WTC11 (cell line): ENCODE data around the gene ABTB2. TPM values are rescaled to one million over a fixed set of nuclear protein-coding genes. Genes with fewer than 3 reads are reported as not detected.

Experiments used
- ATAC-seq: fragments of 200-7000 bp; cut with Tn5 transposase; 2 replicates; pipeline ENCODE4 v1.10.0; 2021; ENCODE audit warnings: mild to moderate bottlenecking, moderate library complexity
- CTCF ChIA-PET: fragments of 300-600 bp; sonication (Branson Sonifier 250); formaldehyde crosslinking; loops from one replicate; lab custom pipeline; 2021; ENCODE audit warnings: antibody characterized with exemption; lab: Charles Lee
- POLR2A ChIA-PET: fragments of 350-600 bp; sonication (Branson Sonifier 250); formaldehyde crosslinking; loops from one replicate; lab custom pipeline; 2021; ENCODE audit warnings: antibody characterized with exemption; lab: Charles Lee
- DNase-seq: peaks from one replicate; pipeline ENCODE4 v3.0.0; 2021; ENCODE audit warnings: low spot score
- H3K27ac Mint-ChIP-seq: 2 replicates; pipeline ENCODE4 v1.8.0; 2021; ENCODE audit warnings: mixed read lengths
- H3K27me3 Mint-ChIP-seq: 2 replicates; pipeline ENCODE4 v1.8.0; 2021; ENCODE audit warnings: low read depth, mild to moderate bottlenecking, moderate library complexity, mixed read lengths
- H3K36me3 Mint-ChIP-seq: 2 replicates; pipeline ENCODE4 v1.8.0; 2021; ENCODE audit warnings: mixed read lengths
- H3K4me1 Mint-ChIP-seq: 2 replicates; pipeline ENCODE4 v1.8.0; 2022; ENCODE audit warnings: mixed read lengths
- H3K4me3 Mint-ChIP-seq: 2 replicates; pipeline ENCODE4 v1.8.0; 2021; ENCODE audit warnings: mild to moderate bottlenecking, moderate library complexity, mixed read lengths
- H3K9me3 Mint-ChIP-seq: 2 replicates; pipeline ENCODE4 v1.8.0; 2021; ENCODE audit warnings: mixed read lengths
- ATF3 ChIP-seq: sonication (generic); formaldehyde crosslinking; conservative IDR thresholded peaks from 2 replicates; pipeline ENCODE4 v1.8.1; 2022; ENCODE audit warnings: mild to moderate bottlenecking, missing genetic modification reagents
- CREB1 ChIP-seq: sonication (generic); formaldehyde crosslinking; IDR thresholded peaks from 2 replicates; pipeline ENCODE4 v1.8.0; 2023; ENCODE audit warnings: mild to moderate bottlenecking, missing genetic modification reagents
- CTCF ChIP-seq: fragments of 200-600 bp; IDR thresholded peaks from 2 replicates; pipeline ENCODE4 v1.8.0; 2022; ENCODE audit warnings: antibody characterized with exemption
- EMX1 ChIP-seq: fragments of 250-450 bp; sonication (Bioruptor Pico); IDR thresholded peaks from 2 replicates; pipeline ENCODE4 v1.8.0; 2021; ENCODE audit warnings: mild to moderate bottlenecking
- ERG ChIP-seq: fragments of 250-450 bp; sonication (Bioruptor Pico); IDR thresholded peaks from 2 replicates; pipeline ENCODE4 v1.8.0; 2021; ENCODE audit warnings: mild to moderate bottlenecking
- FOXJ3 ChIP-seq: sonication (generic); formaldehyde crosslinking; IDR thresholded peaks from 2 replicates; pipeline ENCODE4 v1.9.0; 2021; ENCODE audit warnings: missing genetic modification reagents, mild to moderate bottlenecking, borderline replicate concordance
- FOXK1 ChIP-seq: sonication (generic); formaldehyde crosslinking; IDR thresholded peaks from 2 replicates; pipeline ENCODE4 v1.8.0; 2022; ENCODE audit warnings: mild to moderate bottlenecking, moderate library complexity, missing genetic modification reagents
- IRF2 ChIP-seq: sonication (generic); formaldehyde crosslinking; IDR thresholded peaks from 2 replicates; pipeline ENCODE4 v1.8.0; 2022; ENCODE audit warnings: low read depth, missing genetic modification reagents, borderline replicate concordance
- JUN ChIP-seq: sonication (generic); formaldehyde crosslinking; IDR thresholded peaks from 2 replicates; pipeline ENCODE4 v1.8.0; 2023; ENCODE audit warnings: mild to moderate bottlenecking, missing genetic modification reagents
- MAX ChIP-seq: sonication (generic); formaldehyde crosslinking; IDR thresholded peaks from 2 replicates; pipeline ENCODE4 v1.8.0; 2022; ENCODE audit warnings: mild to moderate bottlenecking, missing genetic modification reagents
- NFATC4 ChIP-seq: fragments of 250-450 bp; sonication (Bioruptor Pico); IDR thresholded peaks from 2 replicates; pipeline ENCODE4 v1.9.0; 2021; ENCODE audit warnings: mild to moderate bottlenecking
- NFE2L1 ChIP-seq: sonication (generic); formaldehyde crosslinking; IDR thresholded peaks from 2 replicates; pipeline ENCODE4 v1.8.1; 2023; ENCODE audit warnings: missing genetic modification reagents
- PRDM15 ChIP-seq: sonication (generic); formaldehyde crosslinking; IDR thresholded peaks from 2 replicates; pipeline ENCODE4 v1.8.0; 2022; ENCODE audit warnings: missing genetic modification reagents
- SMAD3 ChIP-seq: sonication (generic); formaldehyde crosslinking; IDR thresholded peaks from 2 replicates; pipeline ENCODE4 v1.8.0; 2022; ENCODE audit warnings: missing genetic modification reagents, mild to moderate bottlenecking, borderline replicate concordance
- SP1 ChIP-seq: sonication (generic); formaldehyde crosslinking; conservative IDR thresholded peaks from 2 replicates; pipeline ENCODE4 v1.8.1; 2022; ENCODE audit warnings: missing genetic modification reagents
- TCF7 ChIP-seq: sonication (generic); formaldehyde crosslinking; IDR thresholded peaks from 2 replicates; pipeline ENCODE4 v1.8.0; 2022; ENCODE audit warnings: mild to moderate bottlenecking, low read depth, missing genetic modification reagents, moderate library complexity
- USF1 ChIP-seq: sonication (generic); formaldehyde crosslinking; IDR thresholded peaks from 2 replicates; pipeline ENCODE4 v1.8.0; 2022; ENCODE audit warnings: mild to moderate bottlenecking, missing genetic modification reagents
- ZBTB43 ChIP-seq: sonication (generic); formaldehyde crosslinking; IDR thresholded peaks from 2 replicates; pipeline ENCODE4 v1.8.1; 2023; ENCODE audit warnings: mild to moderate bottlenecking, missing genetic modification reagents
- ZNF263 ChIP-seq: sonication (generic); formaldehyde crosslinking; IDR thresholded peaks from 2 replicates; pipeline ENCODE4 v1.8.1; 2022; ENCODE audit warnings: low read depth, mild to moderate bottlenecking, moderate library complexity, missing genetic modification reagents
- ZNF425 ChIP-seq: fragments of 250-450 bp; sonication (Bioruptor Pico); conservative IDR thresholded peaks from 2 replicates; pipeline ENCODE4 v1.9.0; 2021; ENCODE audit warnings: mild to moderate bottlenecking
- ZNF512 ChIP-seq: sonication (generic); formaldehyde crosslinking; IDR thresholded peaks from 2 replicates; pipeline ENCODE4 v1.8.1; 2022; ENCODE audit warnings: missing genetic modification reagents, borderline replicate concordance
- total RNA-seq: library from RNA; stranded (reverse); gene quantifications from 3 replicates; pipeline ENCODE4 v1.2.3, GENCODE V29; 2021

Gene ABTB2
- total RNA-seq, 1 experiment from 2014 or later = 12.8 TPM

GRCh38 chr11:34235591-34236071 is 122.2 kb downstream of the ABTB2 start:
- DNase-seq = no peak
- H3K36me3 Mint-ChIP-seq = no peaks in the 10 kb centered on the region
- H3K4me3 Mint-ChIP-seq = no peak overlapping the region
- no peak for ATAC-seq
- peaks cover 38% of the 10 kb centered on the region for H3K4me1 Mint-ChIP-seq
- TF ChIP-seq NFE2L1 (CRISPR knock-in tag) (no peak), PRDM15 (no peak), ATF3 (CRISPR knock-in tag) (no peak), CREB1 (no peak), SP1 (CRISPR knock-in tag) (no peak), SMAD3 (CRISPR knock-in tag) (no peak), ERG (CRISPR knock-in tag) (no peak), NFATC4 (CRISPR knock-in tag) (no peak)
- TF ChIP-seq, all 79 proteins: peak for 0
- POLR2A ChIA-PET = interaction anchor here (0.5 to 0.6 kb wide), 2 partner anchors 24 to 219 kb away, joined by 4 read pairs; no protein-coding TSS in a partner anchor
- no peaks in the 10 kb centered on the region for H3K9me3 Mint-ChIP-seq
- CTCF ChIA-PET = interaction anchor here (2.2 to 4.0 kb wide), 3 partner anchors 57 to 122 kb away, joined by 6 to 30 read pairs (median 13); partner anchors contain the start of gene ABTB2
- H3K27me3 Mint-ChIP-seq = no peaks in the 10 kb centered on the region
- H3K27ac Mint-ChIP-seq = peak overlapping the region; percentile 39

GRCh38 chr11:34235189-34235588 is 122.6 kb downstream of the ABTB2 start:
- Mint-ChIP-seq H3K4me3 (no peak overlapping the region), H3K27ac (peak overlapping the region; percentile 46; the same call in 1 of the 2 replicates), H3K9me3 (no peaks in the 10 kb centered on the region), H3K36me3 (no peaks in the 10 kb centered on the region), H3K27me3 (no peaks in the 10 kb centered on the region), H3K4me1 (peaks cover 39% of the 10 kb centered on the region)
- ChIA-PET CTCF (interaction anchor here (2.2 to 4.0 kb wide), 3 partner anchors 57 to 123 kb away, joined by 6 to 30 read pairs (median 13); partner anchors contain the start of gene ABTB2), POLR2A (interaction anchor here (0.6 to 1.5 kb wide), 2 partner anchors 16 to 218 kb away, joined by 3 to 4 read pairs; no protein-coding TSS in a partner anchor)
- no peak for DNase-seq
- TF ChIP-seq IRF2 (CRISPR knock-in tag) = no peak
- TF ChIP-seq EMX1 = no peak
- TF ChIP-seq ZNF512 (CRISPR knock-in tag) = no peak
- TF ChIP-seq ZBTB43 (CRISPR knock-in tag) = no peak
- TF ChIP-seq JUN = no peak
- TF ChIP-seq ZNF425 (CRISPR knock-in tag) = no peak
- TF ChIP-seq FOXK1 = no peak
- no peak for TF ChIP-seq NFATC4 (CRISPR knock-in tag)
- TF ChIP-seq MAX (CRISPR knock-in tag) = no peak
- TF ChIP-seq USF1 = no peak
- TF ChIP-seq TCF7 (CRISPR knock-in tag) = no peak
- no peak for TF ChIP-seq ZNF263
- TF ChIP-seq FOXJ3 (CRISPR knock-in tag) = no peak
- no peak for TF ChIP-seq CTCF
- no peak for ATAC-seq
